Glutamatergic neuron (in vitro differentiated cells): ENCODE measurements around the gene NRF1. TPM values are rescaled to one million over a fixed set of nuclear protein-coding genes. Genes with fewer than 3 reads are reported as not detected.

Source experiments
- DNase-seq: peaks from one replicate; pipeline ENCODE4 v3.0.0; 2022
- H3K27ac Mint-ChIP-seq: one replicate; pipeline ENCODE4 v1.8.0; 2020; ENCODE audit warnings: mild to moderate bottlenecking, mixed read lengths, inconsistent platforms; ENCODE audit not compliant: unreplicated experiment
- H3K27me3 Mint-ChIP-seq: one replicate; pipeline ENCODE4 v1.8.0; 2020; ENCODE audit warnings: mild to moderate bottlenecking, moderate library complexity, mixed read lengths, inconsistent platforms; ENCODE audit not compliant: unreplicated experiment
- H3K36me3 Mint-ChIP-seq: one replicate; pipeline ENCODE4 v1.8.0; 2020; ENCODE audit warnings: mild to moderate bottlenecking, mixed read lengths, inconsistent platforms; ENCODE audit not compliant: unreplicated experiment
- H3K4me1 Mint-ChIP-seq: one replicate; pipeline ENCODE4 v1.8.0; 2020; ENCODE audit warnings: mild to moderate bottlenecking, low read depth, mixed read lengths, inconsistent platforms; ENCODE audit not compliant: unreplicated experiment
- H3K4me3 Mint-ChIP-seq: one replicate; pipeline ENCODE4 v1.8.0; 2020; ENCODE audit warnings: mild to moderate bottlenecking, mixed read lengths, inconsistent platforms; ENCODE audit not compliant: unreplicated experiment
- H3K9me3 Mint-ChIP-seq: one replicate; pipeline ENCODE4 v1.8.0; 2020; ENCODE audit warnings: mild to moderate bottlenecking, moderate library complexity, mixed read lengths, inconsistent platforms; ENCODE audit not compliant: unreplicated experiment
- CTCF ChIP-seq: fragments of 200-600 bp; sonication (generic); IDR thresholded peaks from one replicate; pipeline ENCODE4 v1.5.0; 2021; ENCODE audit not compliant: partially characterized antibody, unreplicated experiment
- total RNA-seq: library from RNA; stranded (reverse); fragmentation: NEBNext Ultra II Directional; extraction: Animal tissue kit (Norgen Biotek cat#: 25700); gene quantifications from one replicate; pipeline ENCODE4 v1.2.1, GENCODE V29; 2021; ENCODE audit not compliant: unreplicated experiment

Gene NRF1
- total RNA-seq, 1 donor from 2014 or later, result 16.4 TPM

- H3K9me3 Mint-ChIP-seq, result peaks cover 4% of the 10 kb centered on the region
Measured at GRCh38 chr7:129684777-129685176, 73.3 kb downstream of the NRF1 start.

GRCh38 chr7:129686063-129686462 is 74.5 kb downstream of the NRF1 start:
- Mint-ChIP-seq H3K27me3 (peaks cover 2% of the 10 kb centered on the region), H3K27ac (no peak overlapping the region), H3K4me3 (no peak overlapping the region), H3K36me3 (peaks cover 3% of the 10 kb centered on the region), H3K9me3 (peaks cover 4% of the 10 kb centered on the region), H3K4me1 (peaks cover 5% of the 10 kb centered on the region)
- no peak for DNase-seq
- TF ChIP-seq CTCF, result no peak

More at GRCh38 chr7:129684777-129685176, 73.3 kb downstream of the NRF1 start:
- Mint-ChIP-seq H3K4me3 (no peak overlapping the region), H3K27ac (peak overlapping the region; percentile 43), H3K27me3 (peaks cover 2% of the 10 kb centered on the region), H3K36me3 (peaks cover 3% of the 10 kb centered on the region), H3K4me1 (peaks cover 5% of the 10 kb centered on the region)
- TF ChIP-seq CTCF, result no peak
- DNase-seq, result no peak

GRCh38 chr7:129688503-129689222 is 77.1 kb downstream of the NRF1 start:
- Mint-ChIP-seq H3K9me3 (no peaks in the 10 kb centered on the region), H3K27ac (no peak overlapping the region), H3K27me3 (peaks cover 2% of the 10 kb centered on the region), H3K36me3 (peaks cover 3% of the 10 kb centered on the region), H3K4me1 (peaks cover 5% of the 10 kb centered on the region), H3K4me3 (no peak overlapping the region)
- DNase-seq, result no peak
- no peak for TF ChIP-seq CTCF

- no peak overlapping the region for H3K4me3 Mint-ChIP-seq
- H3K4me1 Mint-ChIP-seq, result peaks cover 5% of the 10 kb centered on the region
- H3K9me3 Mint-ChIP-seq, result no peaks in the 10 kb centered on the region
- peaks cover 2% of the 10 kb centered on the region for H3K27me3 Mint-ChIP-seq
- H3K36me3 Mint-ChIP-seq, result no peaks in the 10 kb centered on the region
- no peak for DNase-seq
- H3K27ac Mint-ChIP-seq, result no peak overlapping the region
- no peak for TF ChIP-seq CTCF
Measured at GRCh38 chr7:129689995-129690581, 78.6 kb downstream of the NRF1 start.

DNA sequence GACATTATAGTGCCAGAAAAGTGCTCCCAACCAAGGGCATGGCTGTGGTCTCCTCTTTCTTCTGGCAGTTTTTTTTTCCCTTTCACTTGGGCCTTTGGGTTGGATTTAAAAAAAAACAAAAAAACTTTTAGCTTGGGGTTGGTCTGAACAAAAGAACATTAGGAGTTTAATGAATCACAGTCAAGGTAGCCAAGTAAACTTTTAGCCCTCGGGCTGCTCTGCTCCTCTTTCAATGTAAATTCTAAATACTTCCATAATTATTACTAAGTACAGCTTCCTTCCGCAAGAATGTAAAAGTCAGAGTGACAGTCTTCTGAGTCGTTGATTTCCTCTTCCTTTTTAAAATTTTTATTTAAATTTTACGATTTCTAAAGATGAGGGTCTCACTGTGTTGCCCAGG is 79.2 kb downstream of the NRF1 start:
- H3K4me3 Mint-ChIP-seq, result no peak overlapping the region
- peaks cover 5% of the 10 kb centered on the region for H3K4me1 Mint-ChIP-seq
- H3K9me3 Mint-ChIP-seq, result no peaks in the 10 kb centered on the region
- no peaks in the 10 kb centered on the region for H3K36me3 Mint-ChIP-seq
- no peak for DNase-seq
- no peak overlapping the region for H3K27ac Mint-ChIP-seq
- H3K27me3 Mint-ChIP-seq, result peaks cover 2% of the 10 kb centered on the region
- TF ChIP-seq CTCF, result no peak
